Astrocyte of the cerebellum (primary cell): ENCODE results near the gene RAB3IL1.

ENCODE experiments used
- DNase-seq: peaks from one replicate; pipeline ENCODE4 v3.0.0-alpha.2; 2011; ENCODE audit warnings: low read depth
- H3K4me3 ChIP-seq: 2 replicates; pipeline ENCODE4 v1.5.1; 2011; ENCODE audit warnings: mild to moderate bottlenecking, low read depth, low read length, moderate library complexity
- CTCF ChIP-seq: IDR thresholded peaks from 2 replicates; pipeline ENCODE4 v1.5.1; 2012; ENCODE audit warnings: low read length, low read depth, moderate library complexity, mild to moderate bottlenecking; ENCODE audit errors: missing control alignments
- in situ Hi-C: cut with HindIII; loops from 2 replicates; pipeline ENCODE4 v1.10.0; 2017; ENCODE audit warnings: low sequenced_read_pairs

RAB3IL1 gene

GRCh38 chr11:61952882-61953281 is 35.5 kb upstream of the RAB3IL1 start:
- no peak for TF ChIP-seq CTCF

GRCh38 chr11:61951484-61952135 is 34.2 kb upstream of the RAB3IL1 start:
- in situ Hi-C loops = no loop called here
- TF ChIP-seq CTCF = no peak
- DNase-seq = no peak
- H3K4me3 ChIP-seq = no peak overlapping the region

More at GRCh38 chr11:61952882-61953281, 35.5 kb upstream of the RAB3IL1 start:
- no peak overlapping the region for H3K4me3 ChIP-seq
- DNase-seq = no peak
- in situ Hi-C loops = no loop called here

- in situ Hi-C loops = no loop called here
- H3K4me3 ChIP-seq = no peak within 1 kb of the TSS
- no peak for DNase-seq
- no peak for TF ChIP-seq CTCF
These were observed 32.7 kb upstream of the RAB3IL1 start, which contains the start of gene BEST1 for GRCh38 chr11:61950035-61950547. Gene BEST1 (plus strand): TSS chr11:61950351. CDS start chr11:61951807, 1,456 bp downstream.

GRCh38 chr11:61949169-61950034 is 32.0 kb upstream of the RAB3IL1 start:
- in situ Hi-C loops = no loop called here
- no peak for TF ChIP-seq CTCF
- peak; percentile 49 for DNase-seq
- no peak overlapping the region for H3K4me3 ChIP-seq

GRCh38 chr11:61948505-61948904 is 31.1 kb upstream of the RAB3IL1 start:
- no peak for DNase-seq
- in situ Hi-C loops = no loop called here
- TF ChIP-seq CTCF = no peak
- no peak overlapping the region for H3K4me3 ChIP-seq

GRCh38 chr11:61947486-61948210 is 30.3 kb upstream of the RAB3IL1 start:
- TF ChIP-seq CTCF = peak; percentile 98
- peak; percentile 86 for DNase-seq
- no peak overlapping the region for H3K4me3 ChIP-seq
- in situ Hi-C loops = no loop called here
